ENCODE measurements around the gene FADS1. TPM values are rescaled to one million over a fixed set of nuclear protein-coding genes. Genes with fewer than 3 reads are reported as not detected.

Gene FADS1
- total and polyA plus RNA-seq, 2 experiments from 2014 or later, result 74.9 to 119 TPM

- TF ChIP-seq, protein P1, sequence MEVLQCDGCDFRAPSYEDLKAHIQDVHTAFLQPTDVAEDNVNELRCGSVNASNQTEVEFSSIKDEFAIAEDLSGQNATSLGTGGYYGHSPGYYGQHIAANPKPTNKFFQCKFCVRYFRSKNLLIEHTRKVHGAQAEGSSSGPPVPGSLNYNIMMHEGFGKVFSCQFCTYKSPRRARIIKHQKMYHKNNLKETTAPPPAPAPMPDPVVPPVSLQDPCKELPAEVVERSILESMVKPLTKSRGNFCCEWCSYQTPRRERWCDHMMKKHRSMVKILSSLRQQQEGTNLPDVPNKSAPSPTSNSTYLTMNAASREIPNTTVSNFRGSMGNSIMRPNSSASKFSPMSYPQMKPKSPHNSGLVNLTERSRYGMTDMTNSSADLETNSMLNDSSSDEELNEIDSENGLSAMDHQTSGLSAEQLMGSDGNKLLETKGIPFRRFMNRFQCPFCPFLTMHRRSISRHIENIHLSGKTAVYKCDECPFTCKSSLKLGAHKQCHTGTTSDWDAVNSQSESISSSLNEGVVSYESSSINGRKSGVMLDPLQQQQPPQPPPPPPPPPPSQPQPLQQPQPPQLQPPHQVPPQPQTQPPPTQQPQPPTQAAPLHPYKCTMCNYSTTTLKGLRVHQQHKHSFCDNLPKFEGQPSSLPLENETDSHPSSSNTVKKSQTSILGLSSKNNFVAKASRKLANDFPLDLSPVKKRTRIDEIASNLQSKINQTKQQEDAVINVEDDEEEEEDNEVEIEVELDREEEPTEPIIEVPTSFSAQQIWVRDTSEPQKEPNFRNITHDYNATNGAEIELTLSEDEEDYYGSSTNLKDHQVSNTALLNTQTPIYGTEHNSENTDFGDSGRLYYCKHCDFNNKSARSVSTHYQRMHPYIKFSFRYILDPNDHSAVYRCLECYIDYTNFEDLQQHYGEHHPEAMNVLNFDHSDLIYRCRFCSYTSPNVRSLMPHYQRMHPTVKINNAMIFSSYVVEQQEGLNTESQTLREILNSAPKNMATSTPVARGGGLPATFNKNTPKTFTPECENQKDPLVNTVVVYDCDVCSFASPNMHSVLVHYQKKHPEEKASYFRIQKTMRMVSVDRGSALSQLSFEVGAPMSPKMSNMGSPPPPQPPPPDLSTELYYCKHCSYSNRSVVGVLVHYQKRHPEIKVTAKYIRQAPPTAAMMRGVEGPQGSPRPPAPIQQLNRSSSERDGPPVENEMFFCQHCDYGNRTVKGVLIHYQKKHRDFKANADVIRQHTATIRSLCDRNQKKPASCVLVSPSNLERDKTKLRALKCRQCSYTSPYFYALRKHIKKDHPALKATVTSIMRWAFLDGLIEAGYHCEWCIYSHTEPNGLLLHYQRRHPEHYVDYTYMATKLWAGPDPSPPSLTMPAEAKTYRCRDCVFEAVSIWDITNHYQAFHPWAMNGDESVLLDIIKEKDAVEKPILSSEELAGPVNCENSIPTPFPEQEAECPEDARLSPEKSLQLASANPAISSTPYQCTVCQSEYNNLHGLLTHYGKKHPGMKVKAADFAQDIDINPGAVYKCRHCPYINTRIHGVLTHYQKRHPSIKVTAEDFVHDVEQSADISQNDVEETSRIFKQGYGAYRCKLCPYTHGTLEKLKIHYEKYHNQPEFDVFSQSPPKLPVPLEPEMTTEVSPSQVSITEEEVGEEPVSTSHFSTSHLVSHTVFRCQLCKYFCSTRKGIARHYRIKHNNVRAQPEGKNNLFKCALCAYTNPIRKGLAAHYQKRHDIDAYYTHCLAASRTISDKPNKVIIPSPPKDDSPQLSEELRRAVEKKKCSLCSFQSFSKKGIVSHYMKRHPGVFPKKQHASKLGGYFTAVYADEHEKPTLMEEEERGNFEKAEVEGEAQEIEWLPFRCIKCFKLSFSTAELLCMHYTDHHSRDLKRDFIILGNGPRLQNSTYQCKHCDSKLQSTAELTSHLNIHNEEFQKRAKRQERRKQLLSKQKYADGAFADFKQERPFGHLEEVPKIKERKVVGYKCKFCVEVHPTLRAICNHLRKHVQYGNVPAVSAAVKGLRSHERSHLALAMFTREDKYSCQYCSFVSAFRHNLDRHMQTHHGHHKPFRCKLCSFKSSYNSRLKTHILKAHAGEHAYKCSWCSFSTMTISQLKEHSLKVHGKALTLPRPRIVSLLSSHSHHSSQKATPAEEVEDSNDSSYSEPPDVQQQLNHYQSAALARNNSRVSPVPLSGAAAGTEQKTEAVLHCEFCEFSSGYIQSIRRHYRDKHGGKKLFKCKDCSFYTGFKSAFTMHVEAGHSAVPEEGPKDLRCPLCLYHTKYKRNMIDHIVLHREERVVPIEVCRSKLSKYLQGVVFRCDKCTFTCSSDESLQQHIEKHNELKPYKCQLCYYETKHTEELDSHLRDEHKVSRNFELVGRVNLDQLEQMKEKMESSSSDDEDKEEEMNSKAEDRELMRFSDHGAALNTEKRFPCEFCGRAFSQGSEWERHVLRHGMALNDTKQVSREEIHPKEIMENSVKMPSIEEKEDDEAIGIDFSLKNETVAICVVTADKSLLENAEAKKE (CRISPR knock-in tag; IDR thresholded peaks at IDR 0.05), result no peak
- TF ChIP-seq STAT1 (IDR thresholded peaks at IDR 0.05; ENCODE audit: unreplicated experiment), result no peak
- no peak for TF ChIP-seq CREB1 (CRISPR knock-in tag; IDR thresholded peaks at IDR 0.05; ENCODE audit: low read depth)
- no peak for TF ChIP-seq EZH2 (IDR thresholded peaks at IDR 0.05; ENCODE audit: low read depth, unreplicated experiment)
- no peak for TF ChIP-seq POLR2AphosphoS5 (IDR thresholded peaks at IDR 0.05; ENCODE audit: low read depth)
- TF ChIP-seq ZNF331 (CRISPR knock-in tag; IDR thresholded peaks at IDR 0.05; ENCODE audit: low read depth), result no peak
Measured at GRCh38 chr11:61775106-61775505, 41.7 kb downstream of the FADS1 start (continued).

- DNase-seq (ENCODE audit: low spot score), result no peak
- no peak overlapping the region for H3K27ac Mint-ChIP-seq
- H3K4me3 ChIP-seq, result no peak overlapping the region
Measured at GRCh38 chr11:61774411-61774810, 42.4 kb downstream of the FADS1 start.

More at GRCh38 chr11:61774411-61774810, 42.4 kb downstream of the FADS1 start:
- no peak for TF ChIP-seq CTCF (conservative IDR thresholded peaks at IDR 0.05; ENCODE audit: low read depth in 2 of 2)
- H3K4me3 Mint-ChIP-seq, result no peak overlapping the region; the same call in 2 of the 3 replicates
- H2AFZ ChIP-seq, result no peak overlapping the region
- peaks cover 8% of the 10 kb centered on the region for H3K27me3 Mint-ChIP-seq (ENCODE audit: insufficient read depth, low read depth, poor library complexity)
- peaks cover 27% of the 10 kb centered on the region for H3K4me1 Mint-ChIP-seq
- no peak overlapping the region for H3K27ac ChIP-seq (ENCODE audit: low read depth)
- no peak overlapping the region for H3K4me2 ChIP-seq
- no peak for ATAC-seq
- H4K20me1 ChIP-seq (replicated peaks; ENCODE audit: insufficient read depth), result no peaks in the 10 kb centered on the region
- no peaks in the 10 kb centered on the region for H3K36me3 ChIP-seq (ENCODE audit: insufficient read depth)
- H3K9me2 ChIP-seq (ENCODE audit: insufficient read depth), result no peaks in the 10 kb centered on the region
- H3K27me3 ChIP-seq (ENCODE audit: insufficient read depth), result no peaks in the 10 kb centered on the region
- no peaks in the 10 kb centered on the region for H3K79me2 ChIP-seq (replicated peaks; ENCODE audit: insufficient read depth)
- H3K9me3 Mint-ChIP-seq, result 0 out of 3 replicates have a peak, but pooled peaks cover 3% of the 10 kb centered on the region
- 0 out of 2 replicates have a peak, but pooled peaks cover 2% of the 10 kb centered on the region for H3F3A ChIP-seq (replicated peaks; ENCODE audit: low read depth)
- H3K4me1 ChIP-seq (ENCODE audit: insufficient read depth), result peaks cover 6% of the 10 kb centered on the region
- H3K36me3 Mint-ChIP-seq (ENCODE audit: low read depth), result peaks cover 3% of the 10 kb centered on the region; the same call in 1 of the 3 replicates
